NB4 (cell line): ENCODE data around the gene CEMIP.

Experiments
- DNase-seq: peaks from one replicate; pipeline ENCODE4 v3.0.0; 2010; ENCODE audit warnings: low read depth
- H3K4me3 ChIP-seq: one replicate; pipeline ENCODE4 v1.5.1; 2011; ENCODE audit warnings: mild to moderate bottlenecking, low read depth, low read length, moderate library complexity
- CTCF ChIP-seq: IDR thresholded peaks from one replicate; pipeline ENCODE4 v1.5.1; 2012; ENCODE audit warnings: low read depth, low read length
- MAX ChIP-seq: IDR thresholded peaks from 2 replicates; pipeline ENCODE4 v1.6.1; 2011; ENCODE audit warnings: low read depth, low read length
- MYC ChIP-seq: IDR thresholded peaks from 2 replicates; pipeline ENCODE4 v1.6.1; 2011; ENCODE audit warnings: low read depth, low read length
- POLR2A ChIP-seq: IDR thresholded peaks from 2 replicates; pipeline ENCODE4 v1.6.1; 2011; ENCODE audit warnings: mild to moderate bottlenecking; ENCODE audit not compliant: insufficient read length; ENCODE audit errors: extremely low read depth

Gene CEMIP

DNA sequence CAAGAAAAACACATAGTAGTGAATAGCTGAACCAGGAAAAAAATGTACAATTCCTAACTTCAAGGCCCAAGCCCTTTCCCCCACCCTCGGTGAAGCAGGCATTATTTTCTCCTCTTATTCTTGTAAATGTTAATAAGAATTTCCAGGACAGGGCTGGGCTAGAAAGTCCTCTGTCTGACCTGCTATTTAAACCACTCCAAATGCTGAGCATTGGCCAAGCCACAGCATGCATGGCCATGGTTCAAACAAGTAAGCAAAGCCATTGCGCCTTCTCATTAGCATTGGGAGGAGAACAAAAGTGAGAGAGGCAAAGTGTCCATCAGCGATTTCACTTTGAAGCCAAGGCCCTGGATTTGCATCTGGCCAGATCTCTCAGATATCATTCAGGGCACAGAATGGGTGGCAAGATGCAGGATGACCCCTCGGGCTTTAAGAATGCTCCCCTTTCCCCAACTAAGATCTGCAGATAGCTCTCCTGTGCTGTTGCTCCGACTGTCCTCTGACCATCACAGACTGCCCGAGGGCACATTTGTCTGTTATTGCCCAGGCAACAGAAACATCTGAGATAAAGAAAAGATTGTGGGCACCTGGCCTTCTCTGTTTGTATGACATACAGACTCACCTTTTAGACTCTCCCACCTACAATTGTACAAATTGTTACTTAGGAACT, 46.3 kb downstream of the CEMIP start:
- no peak for DNase-seq
- TF ChIP-seq MYC (no peak), CTCF (no peak), POLR2A (no peak), MAX (no peak)
- H3K4me3 ChIP-seq, result no peak overlapping the region

DNA sequence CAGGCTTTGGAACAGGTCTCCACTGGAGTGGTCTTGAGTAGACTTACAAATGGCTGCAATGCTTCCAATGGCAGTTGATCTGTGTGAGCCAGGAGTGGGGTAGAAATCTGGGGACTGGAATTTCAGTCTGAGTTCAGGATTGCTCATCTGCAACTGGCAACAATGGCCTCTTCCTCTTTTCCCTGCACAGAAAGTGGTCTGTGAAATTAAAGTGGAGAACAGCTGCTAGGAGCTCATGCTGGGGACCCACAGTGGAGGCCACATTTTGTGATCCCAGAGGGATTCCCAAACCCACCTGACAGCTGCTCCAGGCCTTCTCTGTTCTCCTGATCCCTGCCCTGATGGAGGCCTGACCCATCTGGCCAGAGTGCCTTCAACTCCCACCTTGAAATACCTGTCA, 49.6 kb downstream of the CEMIP start:
- no peak for TF ChIP-seq POLR2A
- no peak for TF ChIP-seq MAX
- no peak for TF ChIP-seq MYC
- TF ChIP-seq CTCF, result no peak
- DNase-seq, result no peak
- no peak overlapping the region for H3K4me3 ChIP-seq

- DNase-seq, result no peak
- H3K4me3 ChIP-seq, result no peak overlapping the region
- TF ChIP-seq POLR2A (no peak), MYC (no peak), MAX (no peak), CTCF (no peak)
These were observed 51.5 kb downstream of the CEMIP start for GRCh38 chr15:80830677-80831076.

GRCh38 chr15:80831192-80831591, 52.0 kb downstream of the CEMIP start:
- no peak overlapping the region for H3K4me3 ChIP-seq
- DNase-seq, result no peak
- TF ChIP-seq MAX (no peak), MYC (no peak), POLR2A (no peak), CTCF (no peak)

GRCh38 chr15:80831606-80832224, 52.5 kb downstream of the CEMIP start:
- TF ChIP-seq MYC (no peak), CTCF (no peak), MAX (no peak), POLR2A (no peak)
- no peak overlapping the region for H3K4me3 ChIP-seq
- no peak for DNase-seq
